NCI-H446 (cell line): Measurements from ENCODE around the gene TMC1.

Source experiments
- DNase-seq, 2 experiments: peaks; one replicate each; lab custom pipeline; 2025; lab: John Stamatoyannopoulos, UW

TMC1 gene

GRCh38 chr9:72874344-72874743 is 352.9 kb downstream of the TMC1 start:
- no peak for DNase-seq

DNA sequence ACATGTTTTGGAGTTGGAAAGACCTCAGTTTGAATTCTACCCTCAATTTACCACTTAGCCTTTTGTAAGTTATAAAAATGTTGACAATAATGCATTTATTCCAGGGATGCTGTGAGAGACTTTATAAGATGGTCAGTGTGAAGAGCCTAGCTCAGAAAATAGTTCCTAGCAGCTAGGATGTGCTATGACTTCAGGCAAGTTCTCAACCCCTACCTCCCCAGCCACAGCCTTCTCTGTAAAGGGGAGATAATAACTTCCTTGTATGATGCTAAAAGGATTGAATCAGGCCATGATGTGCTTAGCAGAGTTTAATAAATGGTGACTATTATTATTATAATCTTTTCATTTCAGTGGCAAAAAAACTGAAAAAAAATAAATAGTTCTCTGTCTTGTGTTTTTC is 353.8 kb downstream of the TMC1 start:
- DNase-seq, result no peak

GRCh38 chr9:72880821-72881220 is 359.4 kb downstream of the TMC1 start:
- no peak for DNase-seq

GRCh38 chr9:72882117-72882775 is 360.8 kb downstream of the TMC1 start:
- no peak for DNase-seq

DNA sequence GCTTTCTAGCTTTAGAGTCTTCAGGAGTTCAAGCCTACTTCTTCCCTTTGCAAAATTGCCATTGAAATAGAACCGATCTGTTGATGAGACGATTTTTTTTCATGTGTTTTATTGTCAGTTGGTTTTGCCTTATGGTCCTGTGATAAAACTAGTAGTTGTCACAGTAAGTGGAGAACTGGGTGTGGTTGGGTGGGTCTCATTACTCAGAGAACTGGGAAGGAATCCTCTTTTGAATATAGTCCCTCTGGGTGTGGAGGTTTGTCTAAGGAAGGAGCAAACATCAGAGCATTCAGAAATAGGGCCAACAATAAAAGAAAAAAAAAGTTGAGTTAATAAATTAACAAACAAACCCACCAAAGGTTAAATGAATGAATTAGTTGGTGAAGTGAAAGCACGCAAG is 362.5 kb downstream of the TMC1 start:
- DNase-seq, result no peak

DNA sequence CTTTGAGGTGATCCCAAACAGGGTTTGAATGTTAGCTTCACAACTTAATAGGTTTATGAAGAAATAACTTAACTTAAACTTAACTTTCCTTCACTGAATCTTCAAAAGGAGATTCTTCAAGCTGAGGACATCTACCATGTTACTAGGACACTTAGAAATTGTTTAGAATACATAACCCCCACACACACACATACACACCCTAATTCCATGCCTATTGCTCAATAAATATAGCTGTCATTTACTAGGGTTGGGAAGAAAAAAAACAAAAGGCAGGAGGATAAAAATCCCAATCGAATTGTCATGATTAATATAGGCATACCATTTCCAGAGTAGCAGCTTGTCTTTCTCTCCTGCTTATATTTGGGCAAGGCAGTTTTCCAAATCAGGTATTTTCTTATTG is 363.1 kb downstream of the TMC1 start:
- no peak for DNase-seq
